ENCODE measurements around the gene DUSP16. TPM values are rescaled to one million over a fixed set of nuclear protein-coding genes. Genes with fewer than 3 reads are reported as not detected.
"Not testable (repeated sequence)": the region's sequence is repeated elsewhere in the genome, so short reads cannot be mapped to it uniquely, and the experiment has no call there.

The DUSP16 gene
- total RNA-seq, 2 donors from 2014 or later, result 12.9 to 23.4 TPM

DNA sequence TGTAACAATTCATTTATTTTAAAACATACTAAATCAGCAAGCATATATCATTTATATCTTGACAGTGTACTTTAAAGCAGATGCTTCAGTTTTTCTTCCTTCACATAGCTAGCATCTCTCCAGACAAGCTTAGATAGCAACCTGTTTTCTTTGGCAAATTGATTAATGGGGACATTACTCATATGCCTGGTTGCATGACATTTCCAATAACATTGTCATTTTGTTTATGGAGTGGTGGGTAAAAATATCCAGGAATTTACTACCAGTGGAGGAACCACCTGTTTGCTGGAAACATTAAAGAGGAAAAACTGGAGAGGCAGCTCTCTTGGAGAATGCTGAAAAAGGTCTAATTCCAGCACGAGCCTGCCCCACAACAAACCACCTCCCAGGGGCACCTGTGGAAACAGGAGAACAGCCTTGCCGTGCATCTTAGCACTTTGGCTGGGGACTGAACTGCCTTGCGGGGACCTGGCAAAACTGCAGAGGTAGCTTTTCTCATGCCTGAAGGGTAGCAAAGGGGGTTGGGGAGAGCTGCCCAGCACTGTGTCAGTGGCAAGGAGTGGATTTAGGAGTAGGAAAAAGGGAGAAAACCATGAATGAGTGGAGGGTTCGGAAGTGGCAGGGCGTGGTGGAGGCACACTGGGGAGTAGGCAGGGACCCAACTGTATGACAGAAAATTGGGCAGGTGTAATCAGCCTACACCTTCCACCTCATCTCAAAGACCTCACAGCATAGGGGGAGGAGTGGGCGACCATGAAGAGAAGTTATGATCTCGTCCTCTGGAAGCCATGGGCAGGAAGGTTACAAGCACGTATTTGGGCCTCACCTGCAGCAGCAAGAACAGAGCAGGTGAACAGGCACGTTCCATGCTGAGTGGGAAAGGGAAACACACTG is 37.3 kb upstream of the DUSP16 start:
- no peaks in the 10 kb centered on the region for H3K36me3 ChIP-seq
- no peaks in the 10 kb centered on the region for H3K4me1 ChIP-seq (ENCODE audit: control insufficient read depth in 1 of 2, low read depth in 2 of 2)
- ATAC-seq (ENCODE audit: insufficient number of reproducible peaks, low FRiP score, low read depth), result no peak

DNA sequence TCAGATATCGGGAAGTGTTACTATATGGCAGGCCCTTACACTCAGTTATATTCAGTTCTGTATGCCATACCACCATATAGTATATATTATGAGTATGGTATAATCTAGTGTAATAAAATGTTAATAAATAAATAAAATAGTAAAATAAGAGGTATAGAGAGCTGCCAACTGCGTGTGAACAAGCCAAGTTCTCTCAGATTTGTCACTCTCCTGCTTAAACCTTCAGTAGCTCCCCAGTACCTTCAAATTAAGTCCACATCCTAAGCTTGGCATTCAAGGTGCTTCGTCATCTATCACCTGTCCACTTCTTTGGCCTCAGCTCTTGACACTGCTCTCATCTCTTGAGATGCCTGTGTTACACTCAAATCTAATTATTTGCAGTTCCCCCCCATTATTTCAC is 36.2 kb upstream of the DUSP16 start:
- Histone ChIP-seq H3K36me3 (no peaks in the 10 kb centered on the region), H3K27ac (no peak overlapping the region), H3K4me3 (no peak overlapping the region), H3K9me3 (no peaks in the 10 kb centered on the region), H3K27me3 (replicated peaks; ENCODE audit: insufficient read depth) (no peaks in the 10 kb centered on the region), H3K4me1 (ENCODE audit: control insufficient read depth in 1 of 2, low read depth in 2 of 2) (no peaks in the 10 kb centered on the region)
- DNase-seq (ENCODE audit: low spot score) (no peak), ATAC-seq (ENCODE audit: insufficient number of reproducible peaks, low FRiP score, low read depth) (no peak)
- TF ChIP-seq, protein P1, sequence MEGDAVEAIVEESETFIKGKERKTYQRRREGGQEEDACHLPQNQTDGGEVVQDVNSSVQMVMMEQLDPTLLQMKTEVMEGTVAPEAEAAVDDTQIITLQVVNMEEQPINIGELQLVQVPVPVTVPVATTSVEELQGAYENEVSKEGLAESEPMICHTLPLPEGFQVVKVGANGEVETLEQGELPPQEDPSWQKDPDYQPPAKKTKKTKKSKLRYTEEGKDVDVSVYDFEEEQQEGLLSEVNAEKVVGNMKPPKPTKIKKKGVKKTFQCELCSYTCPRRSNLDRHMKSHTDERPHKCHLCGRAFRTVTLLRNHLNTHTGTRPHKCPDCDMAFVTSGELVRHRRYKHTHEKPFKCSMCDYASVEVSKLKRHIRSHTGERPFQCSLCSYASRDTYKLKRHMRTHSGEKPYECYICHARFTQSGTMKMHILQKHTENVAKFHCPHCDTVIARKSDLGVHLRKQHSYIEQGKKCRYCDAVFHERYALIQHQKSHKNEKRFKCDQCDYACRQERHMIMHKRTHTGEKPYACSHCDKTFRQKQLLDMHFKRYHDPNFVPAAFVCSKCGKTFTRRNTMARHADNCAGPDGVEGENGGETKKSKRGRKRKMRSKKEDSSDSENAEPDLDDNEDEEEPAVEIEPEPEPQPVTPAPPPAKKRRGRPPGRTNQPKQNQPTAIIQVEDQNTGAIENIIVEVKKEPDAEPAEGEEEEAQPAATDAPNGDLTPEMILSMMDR (IDR thresholded peaks at IDR 0.05), result no peak

More for the DNA sequence above, 37.3 kb upstream of the DUSP16 start:
- no peaks in the 10 kb centered on the region for H3K27me3 ChIP-seq (replicated peaks; ENCODE audit: insufficient read depth)
- no peaks in the 10 kb centered on the region for H3K9me3 ChIP-seq
- H3K4me3 ChIP-seq, result no peak overlapping the region
- TF ChIP-seq, protein P1 (IDR thresholded peaks at IDR 0.05), result no peak
- DNase-seq (ENCODE audit: low spot score), result no peak
- no peak overlapping the region for H3K27ac ChIP-seq

DNA sequence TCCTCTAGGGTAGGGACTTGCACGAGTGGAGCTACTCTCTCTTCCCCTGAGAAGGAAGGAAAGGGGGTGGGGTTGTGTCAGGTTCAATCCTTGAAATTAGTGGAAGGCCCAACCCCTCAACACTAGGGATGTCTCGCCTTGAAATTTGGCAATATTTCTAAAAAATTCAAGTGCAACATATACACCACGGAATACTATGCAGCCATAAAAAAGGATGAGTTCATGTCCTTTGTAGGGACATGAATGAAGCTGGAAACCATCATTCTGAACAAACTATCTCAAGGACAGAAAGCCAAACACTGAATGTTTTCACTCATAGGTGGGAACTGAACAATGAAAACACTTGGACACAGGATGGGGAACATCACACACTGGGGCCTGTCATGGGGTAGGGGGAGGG is 33.9 kb upstream of the DUSP16 start:
- not testable (repeated sequence) for DNase-seq (ENCODE audit: low spot score); H3K27me3 ChIP-seq (replicated peaks; ENCODE audit: insufficient read depth); H3K36me3 ChIP-seq; H3K9me3 ChIP-seq; ATAC-seq (ENCODE audit: insufficient number of reproducible peaks, low FRiP score, low read depth); H3K4me1 ChIP-seq (ENCODE audit: control insufficient read depth in 1 of 2, low read depth in 2 of 2); H3K27ac ChIP-seq; H3K4me3 ChIP-seq

DNA sequence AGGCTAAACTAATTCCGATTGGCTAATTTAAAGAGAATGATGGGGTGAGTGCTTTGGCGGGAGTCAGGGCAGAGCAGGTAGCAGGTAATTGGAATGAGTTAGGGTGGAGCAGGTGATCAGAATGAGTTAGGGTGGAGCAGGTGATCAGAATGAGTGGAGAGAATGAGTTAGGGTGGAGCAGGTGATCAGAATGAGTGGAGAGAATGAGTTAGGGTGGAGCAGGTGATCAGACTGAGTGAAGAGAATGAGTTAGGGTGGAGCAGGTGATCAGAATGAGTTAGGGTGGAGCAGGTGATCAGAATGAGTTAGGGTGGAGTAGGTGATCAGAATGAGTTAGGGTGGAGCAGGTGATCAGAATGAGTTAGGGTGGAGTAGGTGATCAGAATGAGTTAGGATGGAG is 33.3 kb upstream of the DUSP16 start:
- not testable (repeated sequence) for ATAC-seq (ENCODE audit: insufficient number of reproducible peaks, low FRiP score, low read depth); H3K4me3 ChIP-seq; H3K4me1 ChIP-seq (ENCODE audit: control insufficient read depth in 1 of 2, low read depth in 2 of 2); H3K9me3 ChIP-seq; H3K27me3 ChIP-seq (replicated peaks; ENCODE audit: insufficient read depth); DNase-seq (ENCODE audit: low spot score); H3K27ac ChIP-seq; H3K36me3 ChIP-seq

DNA sequence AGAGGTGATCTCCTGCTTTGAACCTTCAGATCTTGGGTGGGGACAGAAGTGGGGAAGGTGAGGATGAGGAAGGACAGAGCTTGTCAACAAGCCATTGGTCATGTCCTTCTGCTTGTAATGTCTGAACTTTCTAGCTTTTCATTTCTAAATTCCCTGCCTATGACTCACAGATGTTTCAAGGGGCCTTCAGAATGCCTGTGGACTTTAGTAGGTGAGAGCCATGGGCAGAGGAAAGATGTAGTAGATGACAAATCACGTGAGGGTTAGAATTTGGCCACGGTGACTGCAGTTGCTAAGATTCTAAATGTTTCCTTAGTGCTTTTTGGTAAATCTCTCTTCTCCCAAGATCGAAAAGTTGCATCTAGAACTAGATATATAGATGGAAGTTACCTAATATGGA is 30.3 kb upstream of the DUSP16 start:
- Histone ChIP-seq H3K9me3 (no peaks in the 10 kb centered on the region), H3K27ac (no peak overlapping the region), H3K4me1 (ENCODE audit: control insufficient read depth in 1 of 2, low read depth in 2 of 2) (no peaks in the 10 kb centered on the region), H3K4me3 (no peak overlapping the region), H3K36me3 (no peaks in the 10 kb centered on the region), H3K27me3 (replicated peaks; ENCODE audit: insufficient read depth) (no peaks in the 10 kb centered on the region)
- DNase-seq (ENCODE audit: low spot score), result no peak
- TF ChIP-seq, protein P1 (IDR thresholded peaks at IDR 0.05), result no peak
- no peak for ATAC-seq (ENCODE audit: insufficient number of reproducible peaks, low FRiP score, low read depth)

DNA sequence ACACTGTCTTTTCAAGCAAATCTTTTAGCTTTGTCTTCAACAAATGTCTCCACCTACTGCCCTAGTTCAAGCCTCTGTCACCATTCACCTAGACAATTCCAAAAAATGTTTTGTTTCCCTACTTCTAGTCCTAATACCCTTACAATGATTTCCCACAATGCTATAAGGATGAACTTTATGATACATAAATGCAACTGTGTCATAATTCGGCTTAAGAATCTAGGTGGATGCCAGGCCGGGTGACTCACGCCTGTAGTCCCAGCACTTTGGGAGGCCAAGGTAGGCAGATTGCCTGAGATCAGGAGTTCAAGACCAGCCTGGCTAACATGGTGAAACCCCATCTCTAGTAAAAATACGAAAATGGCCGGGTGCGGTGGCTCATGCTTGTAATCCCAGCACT is 28.3 kb upstream of the DUSP16 start:
- no peak for ATAC-seq (ENCODE audit: insufficient number of reproducible peaks, low FRiP score, low read depth)
- H3K4me1 ChIP-seq (ENCODE audit: control insufficient read depth in 1 of 2, low read depth in 2 of 2), result no peaks in the 10 kb centered on the region
- H3K27ac ChIP-seq, result no peak overlapping the region
- TF ChIP-seq, protein P1 (IDR thresholded peaks at IDR 0.05), result no peak
- H3K27me3 ChIP-seq (replicated peaks; ENCODE audit: insufficient read depth), result no peaks in the 10 kb centered on the region
- no peak for DNase-seq (ENCODE audit: low spot score)
- H3K36me3 ChIP-seq, result no peaks in the 10 kb centered on the region
- no peak overlapping the region for H3K4me3 ChIP-seq
- H3K9me3 ChIP-seq, result no peaks in the 10 kb centered on the region

DNA sequence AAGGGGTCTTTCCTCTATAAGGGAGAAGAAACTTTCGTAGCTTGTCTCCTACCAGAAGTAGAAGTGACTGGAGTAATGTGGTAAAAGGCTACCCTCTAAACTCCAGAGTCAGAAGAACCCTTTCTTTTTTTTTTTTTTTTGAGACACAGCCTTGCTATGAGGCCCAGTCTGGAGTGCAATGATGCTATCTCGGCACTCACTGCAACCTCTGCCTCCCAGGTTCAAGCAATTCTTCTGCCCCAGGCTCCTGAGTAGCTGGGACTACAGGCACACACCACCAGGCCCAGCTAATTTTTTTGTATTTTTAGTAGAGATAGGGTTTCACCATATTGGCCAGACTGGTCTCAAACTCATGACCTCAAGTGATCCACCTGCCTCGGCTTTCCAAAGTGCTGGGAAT is 25.8 kb upstream of the DUSP16 start:
- H3K9me3 ChIP-seq; ATAC-seq (ENCODE audit: insufficient number of reproducible peaks, low FRiP score, low read depth); H3K27me3 ChIP-seq (replicated peaks; ENCODE audit: insufficient read depth); H3K36me3 ChIP-seq; H3K27ac ChIP-seq; H3K4me1 ChIP-seq (ENCODE audit: control insufficient read depth in 1 of 2, low read depth in 2 of 2); H3K4me3 ChIP-seq; DNase-seq (ENCODE audit: low spot score): not testable (repeated sequence)

Measured in thoracic aorta (tissue), 2 donors.